Endothelial cell of umbilical vein (primary cell): ENCODE results near the gene CENPP. TPM values are rescaled to one million over a fixed set of nuclear protein-coding genes. Genes with fewer than 3 reads are reported as not detected.
A peak's percentile ranks its signal among the peaks of the same experiment; 100 is the strongest.

Experiments used
- BruUV-seq: library from RNA; stranded (reverse); fragments of 400-500 nt; replicated peaks from 2 replicates; lab custom pipeline; 2021; lab: Mats Ljungman, UMichigan
- CTCF ChIA-PET: fragments of 300-600, 350-600 bp; sonication (Branson Sonifier 250); formaldehyde crosslinking; loops from one replicate; lab custom pipeline; 2021; ENCODE audit warnings: antibody characterized with exemption, inconsistent platforms; lab: Charles Lee
- POLR2A ChIA-PET: fragments of 300-600, 350-600 bp; sonication (Branson Sonifier 250); formaldehyde crosslinking; loops from one replicate; lab custom pipeline; 2021; ENCODE audit warnings: antibody characterized with exemption, inconsistent platforms; lab: Charles Lee
- DNase-seq: peaks from one replicate; pipeline ENCODE4 v3.0.0-alpha.2; 2011; ENCODE audit warnings: low read depth, low spot score
- FAIRE-seq: peaks from 2 replicates; lab custom pipeline; 2011; peaks lifted over from hg19 to GRCh38; lab: Jason Lieb, UNC
- H2AFZ ChIP-seq: 2 replicates; pipeline ENCODE4 v1.6.0; 2012; ENCODE audit warnings: low read depth, low read length, control low read depth, inconsistent platforms
- H3K27ac ChIP-seq: 2 replicates; pipeline ENCODE4 v1.5.1; 2011; ENCODE audit warnings: low read depth, mild to moderate bottlenecking, control low read depth, low read length, moderate library complexity; ENCODE audit not compliant: insufficient read depth
- H3K27me3 ChIP-seq, 2 experiments: 2 replicates each; pipeline versions ENCODE4 v1.6.0 to v1.6.1; 2011; ENCODE audit warnings: low read length in 2 of 2, mixed read lengths in 1 of 2; ENCODE audit not compliant: control insufficient read depth in 2 of 2, insufficient read depth in 2 of 2
- H3K36me3 ChIP-seq, 2 experiments: 2 replicates in 1 of 2; 3 replicates in 1 of 2; pipeline ENCODE4 v1.5.1; 2011; ENCODE audit warnings: low read length in 2 of 2, mild to moderate bottlenecking in 1 of 2, moderate library complexity in 1 of 2; ENCODE audit not compliant: control insufficient read depth in 2 of 2, insufficient read depth in 2 of 2; ENCODE audit errors: extremely low read depth in 1 of 2
- H3K4me1 ChIP-seq: 3 replicates; pipeline ENCODE4 v1.5.1; 2011; ENCODE audit warnings: mild to moderate bottlenecking, low read length; ENCODE audit not compliant: control insufficient read depth, insufficient read depth; ENCODE audit errors: extremely low read depth
- H3K4me2 ChIP-seq: 2 replicates; pipeline ENCODE4 v1.6.1; 2011; ENCODE audit warnings: low read length, control low read depth, mixed read lengths; ENCODE audit not compliant: insufficient read depth
- H3K4me3 ChIP-seq, 3 experiments: fragments of 200-600 bp in 1 of 3; sonication (generic), shearing (Covaris generic) in 1 of 3; replicated peaks in 1 of 3; 2 replicates each; pipeline ENCODE4 v1.5.1; 2011 to 2016; ENCODE audit warnings: control low read depth in 3 of 3, low read length in 3 of 3, mild to moderate bottlenecking in 2 of 3, inconsistent platforms in 1 of 3, low read depth in 1 of 3, moderate library complexity in 1 of 3; ENCODE audit not compliant: insufficient read depth in 1 of 3
- H3K79me2 ChIP-seq: 2 replicates; pipeline ENCODE4 v1.6.0; 2012; ENCODE audit warnings: low read length, inconsistent platforms; ENCODE audit not compliant: control insufficient read depth, insufficient read depth
- H3K9ac ChIP-seq: replicated peaks from 2 replicates; pipeline ENCODE3; 2011; ENCODE audit warnings: low read length, control low read depth; ENCODE audit not compliant: insufficient read depth; ENCODE audit errors: extremely low read depth
- H3K9me1 ChIP-seq: replicated peaks from 3 replicates; pipeline ENCODE4 v1.6.0; 2011; ENCODE audit warnings: mild to moderate bottlenecking, low read length; ENCODE audit not compliant: control insufficient read depth, insufficient read depth; ENCODE audit errors: extremely low read depth
- H3K9me3 ChIP-seq: replicated peaks from 2 replicates; pipeline ENCODE4 v1.5.1; 2012; ENCODE audit warnings: low read length, inconsistent platforms; ENCODE audit not compliant: control insufficient read depth, insufficient read depth
- H4K20me1 ChIP-seq: replicated peaks from 2 replicates; pipeline ENCODE3; 2011; ENCODE audit warnings: mild to moderate bottlenecking, low read length; ENCODE audit not compliant: control insufficient read depth, insufficient read depth; ENCODE audit errors: extremely low read depth
- EZH2 ChIP-seq: IDR thresholded peaks from 2 replicates; pipeline ENCODE4 v1.6.1; 2012; ENCODE audit warnings: borderline replicate concordance, low read depth, mild to moderate bottlenecking, moderate library complexity, low read length, inconsistent platforms; ENCODE audit not compliant: severe bottlenecking
- FOS ChIP-seq: IDR thresholded peaks from 2 replicates; pipeline ENCODE4 v1.6.1; 2011; ENCODE audit warnings: mild to moderate bottlenecking, low read length, moderate library complexity, borderline replicate concordance; ENCODE audit not compliant: insufficient read depth
- GATA2 ChIP-seq: IDR thresholded peaks from 2 replicates; pipeline ENCODE4 v1.7.0; 2011; ENCODE audit warnings: low read depth, mild to moderate bottlenecking, moderate library complexity, mixed read lengths, low read length; ENCODE audit not compliant: insufficient read length, insufficient read depth
- JUN ChIP-seq: IDR thresholded peaks from 2 replicates; pipeline ENCODE4 v1.6.1; 2011; ENCODE audit warnings: borderline replicate concordance, low read depth; ENCODE audit not compliant: insufficient read length, insufficient read depth
- MYC ChIP-seq: IDR thresholded peaks from one replicate; pipeline ENCODE4 v1.6.1; 2011; ENCODE audit warnings: mild to moderate bottlenecking, low read depth, low read length
- POLR2A ChIP-seq: IDR thresholded peaks from 2 replicates; pipeline ENCODE4 v1.6.1; 2012; ENCODE audit warnings: low read depth, mild to moderate bottlenecking, control low read depth, low read length
- POLR2AphosphoS5 ChIP-seq: IDR thresholded peaks from 2 replicates; pipeline ENCODE4 v1.6.1; 2012; ENCODE audit warnings: low read depth, mild to moderate bottlenecking, control low read depth, low read length, moderate library complexity; ENCODE audit not compliant: insufficient read depth
- dilution Hi-C: fragments of 300-500 bp; cut with MboI; formaldehyde crosslinking; loops from one replicate; pipeline ENCODE4 v1.15.0; 2019; ENCODE audit warnings: low sequenced_read_pairs; ENCODE audit not compliant: extremely low pct_ligation_motif_present
- intact Hi-C: fragments of 100-400 bp; cut with micrococcal nuclease; formaldehyde crosslinking; loops from one replicate; pipeline ENCODE4 v1.10.0; 2022
- polyA plus RNA-seq, 4 experiments: library from polyadenylated mRNA; depleted of rRNA in 3 of 4; stranded (reverse) in 3 of 4; unstranded in 1 of 4; fragments of >200 nt; gene quantifications; 2 replicates each; pipeline versions ENCODE4 v1.2.1 to v1.2.3, GENCODE V29; 2011 to 2012; ENCODE audit warnings: missing spikeins in 1 of 4
- total RNA-seq: library from RNA; stranded (reverse); gene quantifications from 2 replicates; pipeline ENCODE4 v1.2.3, GENCODE V29; 2021
- TF ChIP-seq, protein P1 (sequence below): IDR thresholded peaks from 2 replicates; pipeline ENCODE4 v1.6.1; 2011; ENCODE audit not compliant: insufficient read depth, insufficient read length
- TF ChIP-seq, protein P2 (sequence below), 2 donors: IDR thresholded peaks; 1 replicate in 1 of 2; 2 replicates in 1 of 2; pipeline ENCODE4 v1.5.1; 2011; ENCODE audit warnings: low read length in 2 of 2, mild to moderate bottlenecking in 2 of 2, moderate library complexity in 2 of 2, control low read depth in 1 of 2, inconsistent platforms in 1 of 2, low read depth in 1 of 2; ENCODE audit not compliant: insufficient read depth in 1 of 2; ENCODE audit errors: extremely low read depth in 1 of 2

The CENPP gene
- total and polyA plus RNA-seq, 2 donors (not counting 3 experiments of a cell fraction or from before 2014, with no cell fraction given): 1.2 to 12.0 TPM

DNA sequence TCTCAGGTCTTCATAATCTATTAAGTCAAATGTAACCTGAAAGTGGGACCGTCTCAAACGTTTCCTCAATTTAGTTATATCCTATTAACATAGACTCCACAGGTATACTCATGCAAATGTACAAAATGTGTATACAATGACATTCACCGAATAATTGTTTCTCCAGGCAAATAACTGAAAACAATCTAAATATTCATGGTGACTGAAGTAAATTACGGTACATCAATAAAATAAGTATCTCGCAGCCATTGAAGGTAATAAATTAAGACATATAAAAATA is 32.7 kb upstream of the CENPP start:
- peaks cover 53% of the 10 kb centered on the region for H3K79me2 ChIP-seq
- dilution Hi-C loops (no loop called here), intact Hi-C loops (loop anchor here (1.0 to 10.0 kb wide), 5 partner anchors 32 to 412 kb away; partner anchors contain the start of genes CENPP and NOL8)
- H3K27ac ChIP-seq: peak overlapping the region; percentile 64
- H3K9me3 ChIP-seq: no peaks in the 10 kb centered on the region
- BruUV-seq: TSS peak; percentile 74
- no peak overlapping the region for H2AFZ ChIP-seq
- no peaks in the 10 kb centered on the region for H3K9me1 ChIP-seq
- peaks cover 23% of the 10 kb centered on the region for H3K4me1 ChIP-seq
- TF ChIP-seq MYC: no peak
- TF ChIP-seq, protein P1, sequence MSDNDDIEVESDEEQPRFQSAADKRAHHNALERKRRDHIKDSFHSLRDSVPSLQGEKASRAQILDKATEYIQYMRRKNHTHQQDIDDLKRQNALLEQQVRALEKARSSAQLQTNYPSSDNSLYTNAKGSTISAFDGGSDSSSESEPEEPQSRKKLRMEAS: no peak
- no peak for TF ChIP-seq EZH2
- no peak for TF ChIP-seq POLR2AphosphoS5
- TF ChIP-seq JUN: no peak
- no peak for TF ChIP-seq GATA2
- TF ChIP-seq, protein P2, sequence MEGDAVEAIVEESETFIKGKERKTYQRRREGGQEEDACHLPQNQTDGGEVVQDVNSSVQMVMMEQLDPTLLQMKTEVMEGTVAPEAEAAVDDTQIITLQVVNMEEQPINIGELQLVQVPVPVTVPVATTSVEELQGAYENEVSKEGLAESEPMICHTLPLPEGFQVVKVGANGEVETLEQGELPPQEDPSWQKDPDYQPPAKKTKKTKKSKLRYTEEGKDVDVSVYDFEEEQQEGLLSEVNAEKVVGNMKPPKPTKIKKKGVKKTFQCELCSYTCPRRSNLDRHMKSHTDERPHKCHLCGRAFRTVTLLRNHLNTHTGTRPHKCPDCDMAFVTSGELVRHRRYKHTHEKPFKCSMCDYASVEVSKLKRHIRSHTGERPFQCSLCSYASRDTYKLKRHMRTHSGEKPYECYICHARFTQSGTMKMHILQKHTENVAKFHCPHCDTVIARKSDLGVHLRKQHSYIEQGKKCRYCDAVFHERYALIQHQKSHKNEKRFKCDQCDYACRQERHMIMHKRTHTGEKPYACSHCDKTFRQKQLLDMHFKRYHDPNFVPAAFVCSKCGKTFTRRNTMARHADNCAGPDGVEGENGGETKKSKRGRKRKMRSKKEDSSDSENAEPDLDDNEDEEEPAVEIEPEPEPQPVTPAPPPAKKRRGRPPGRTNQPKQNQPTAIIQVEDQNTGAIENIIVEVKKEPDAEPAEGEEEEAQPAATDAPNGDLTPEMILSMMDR (IDR thresholded peaks at IDR 0.05; ENCODE audit: extremely low read depth in 1 of 2, insufficient read depth in 1 of 2, low read depth in 1 of 2, low read length in 2 of 2): no peak
- TF ChIP-seq POLR2A: no peak
- TF ChIP-seq FOS: no peak
- H3K4me2 ChIP-seq: peak overlapping the region; percentile 97
- H3K9ac ChIP-seq: peak overlapping the region; percentile 92
- ChIA-PET POLR2A (no interaction called here), CTCF (no interaction called here)
- peak; percentile 23 for DNase-seq
- peaks cover 2 to 6% of the 10 kb centered on the region in 2 experiments for H3K36me3 ChIP-seq
- no peaks in the 10 kb centered on the region for H3K27me3 ChIP-seq
- no peaks in the 10 kb centered on the region for H4K20me1 ChIP-seq
- FAIRE-seq: no peak
- peak overlapping the region; percentile 76 to 98 (median 78) for H3K4me3 ChIP-seq
